ENCODE data around the gene PDS5A. TPM values are rescaled to one million over a fixed set of nuclear protein-coding genes. Genes with fewer than 3 reads are reported as not detected.
A peak's percentile ranks its signal among the peaks of the same experiment; 100 is the strongest.

PDS5A gene
- total and polyA plus RNA-seq, 4 donors, result 21.2 to 121 (median 42.3) TPM

DNA sequence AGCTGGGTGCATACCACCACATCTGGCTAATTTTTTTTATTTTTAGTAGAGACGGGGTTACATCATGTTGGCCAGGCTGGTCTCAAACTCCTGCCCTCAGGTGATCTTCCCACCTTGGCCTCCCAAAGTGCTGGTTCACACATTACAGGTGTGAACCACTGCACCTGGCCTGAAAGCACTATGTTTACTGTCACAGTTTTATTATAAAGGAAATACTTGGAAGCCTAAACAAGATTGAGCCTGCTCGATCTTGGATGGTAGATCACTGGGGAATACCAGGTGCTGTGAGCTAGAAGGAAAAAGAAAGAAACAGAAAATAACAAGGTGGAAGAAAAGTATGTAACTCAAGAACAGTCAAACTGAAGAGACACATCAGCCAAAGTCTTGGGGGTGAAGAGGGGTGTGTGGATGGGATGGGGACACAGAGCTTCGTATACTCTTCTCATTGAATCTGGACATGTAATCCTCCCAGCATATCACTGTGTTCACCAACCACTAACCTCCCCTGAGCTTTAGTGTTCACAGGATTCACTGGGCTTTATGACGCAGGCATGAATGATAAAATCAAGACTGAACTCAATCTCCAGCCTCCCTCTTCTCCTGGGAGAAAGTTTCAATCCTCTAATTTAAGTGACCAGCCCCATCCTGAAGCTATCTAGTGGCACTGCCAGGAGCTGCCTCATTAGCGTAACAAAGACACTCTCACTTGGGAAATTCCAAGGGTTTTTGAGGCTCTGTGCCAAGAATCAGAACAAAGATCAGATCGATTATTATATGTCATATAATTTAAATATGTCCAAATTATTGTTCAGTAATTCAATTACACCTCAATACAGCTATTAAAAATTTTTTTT, 40.9 kb downstream of the PDS5A start:
- Histone ChIP-seq H3K4me1 (ENCODE audit: control insufficient read depth in 5 of 5, insufficient read depth in 5 of 5, low read length in 5 of 5) (peaks cover 5 to 14% (median 6%) of the 10 kb centered on the region in 5 donors), H3K9ac (ENCODE audit: insufficient read depth in 1 of 2, low read length in 2 of 2) (no peak overlapping the region), H3K9me3 (ENCODE audit: control insufficient read depth in 4 of 4, insufficient read depth in 3 of 4, low read length in 3 of 4) (no peaks in the 10 kb centered on the region), H3K27ac (ENCODE audit: low read depth in 1 of 2, low read length in 1 of 2) (no peak overlapping the region), H3K36me3 (ENCODE audit: control insufficient read depth in 4 of 4, insufficient read depth in 4 of 4, low read length in 4 of 4) (peaks cover 0 to 7% (median 2%) of the 10 kb centered on the region in 4 donors), H3K27me3 (ENCODE audit: control insufficient read depth in 3 of 3, insufficient read depth in 3 of 3, low read length in 2 of 3) (no peaks in the 10 kb centered on the region), H3K4me3 (no peak overlapping the region)
- no peak for TF ChIP-seq CTCF (IDR thresholded peaks at IDR 0.05; ENCODE audit: control extremely low read depth, extremely low read depth)
- 82 to 88% methylated on average over 6 of the region's 6 CpGs for WGBS, 2 donors
- DNase-seq (no peak), ATAC-seq (ENCODE audit: insufficient read depth, low FRiP score) (no peak)

DNA sequence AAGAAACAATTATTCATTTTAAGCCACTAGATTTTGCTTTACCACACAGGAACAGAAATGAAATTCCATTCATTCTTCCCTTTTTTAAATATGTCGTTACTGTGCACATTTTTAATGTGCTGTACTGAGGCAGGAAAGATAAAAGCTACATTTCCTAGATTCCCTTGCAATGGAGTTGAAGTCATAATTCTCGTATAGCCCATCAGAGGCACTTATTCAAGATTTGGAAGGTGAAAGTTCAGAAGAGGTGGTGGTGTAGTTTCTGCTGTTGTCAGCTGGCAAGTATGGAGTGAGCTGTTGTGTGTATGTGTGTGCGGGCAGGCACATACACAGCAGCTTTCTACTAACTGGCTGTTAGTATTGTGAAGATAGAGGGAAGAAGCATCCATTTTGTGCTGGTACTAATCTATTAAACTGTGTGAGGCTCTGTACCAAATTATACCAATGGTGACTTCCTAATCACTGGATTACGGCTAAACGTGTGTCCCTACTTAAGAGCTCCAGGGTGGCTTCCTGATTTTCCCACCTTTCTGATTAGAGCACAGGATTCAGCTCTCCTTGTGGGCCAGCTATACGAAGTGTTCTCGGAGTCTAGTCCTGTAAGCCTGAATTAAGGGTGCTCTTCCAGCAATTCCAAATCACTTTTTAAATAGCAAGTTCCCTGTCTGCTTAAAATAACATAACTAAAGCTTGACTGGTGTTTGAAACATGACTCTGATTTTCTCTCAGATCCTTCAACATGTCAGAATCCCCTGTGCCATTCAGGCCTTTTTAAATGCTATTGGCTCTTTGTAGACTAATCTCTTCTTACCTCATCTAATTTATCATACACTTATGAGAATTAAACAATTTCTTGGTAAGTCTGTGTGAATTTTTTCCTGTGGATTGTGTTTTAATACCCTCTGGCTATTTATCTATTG, 43.8 kb downstream of the PDS5A start:
- ATAC-seq (ENCODE audit: insufficient read depth, low FRiP score) (no peak), DNase-seq (peak; percentile 37 to 76 (median 54))
- H3K9me3 ChIP-seq (ENCODE audit: control insufficient read depth in 4 of 4, insufficient read depth in 3 of 4, low read length in 3 of 4), result no peaks in the 10 kb centered on the region
- no peak overlapping the region for H3K4me3 ChIP-seq
- peaks cover 5 to 14% (median 7%) of the 10 kb centered on the region in 5 donors for H3K4me1 ChIP-seq (ENCODE audit: control insufficient read depth in 5 of 5, insufficient read depth in 5 of 5, low read length in 5 of 5)
- no peaks in the 10 kb centered on the region for H3K27me3 ChIP-seq (ENCODE audit: control insufficient read depth in 3 of 3, insufficient read depth in 3 of 3, low read length in 2 of 3)
- WGBS, 2 donors, result 45 to 53% methylated on average over 7 of the region's 7 CpGs
- H3K36me3 ChIP-seq (ENCODE audit: control insufficient read depth in 4 of 4, insufficient read depth in 4 of 4, low read length in 4 of 4), result peaks cover 0 to 7% (median 2%) of the 10 kb centered on the region in 4 donors
- peak overlapping the region in 1 of 2 donors; percentile 70 for H3K27ac ChIP-seq (ENCODE audit: low read depth in 1 of 2, low read length in 1 of 2)
- TF ChIP-seq CTCF (IDR thresholded peaks at IDR 0.05; ENCODE audit: control extremely low read depth, extremely low read depth), result no peak
- peak overlapping the region in 1 of 2 donors; percentile 61 for H3K9ac ChIP-seq (ENCODE audit: insufficient read depth in 1 of 2, low read length in 2 of 2)

GRCh38 chr4:39932776-39933402, 44.8 kb downstream of the PDS5A start:
- Histone ChIP-seq H3K9ac (ENCODE audit: insufficient read depth in 1 of 2, low read length in 2 of 2) (no peak overlapping the region), H3K27me3 (ENCODE audit: control insufficient read depth in 3 of 3, insufficient read depth in 3 of 3, low read length in 2 of 3) (no peaks in the 10 kb centered on the region), H3K36me3 (ENCODE audit: control insufficient read depth in 4 of 4, insufficient read depth in 4 of 4, low read length in 4 of 4) (peaks cover 0 to 7% (median 3%) of the 10 kb centered on the region in 4 donors), H3K9me3 (ENCODE audit: control insufficient read depth in 4 of 4, insufficient read depth in 3 of 4, low read length in 3 of 4) (no peaks in the 10 kb centered on the region), H3K4me1 (ENCODE audit: control insufficient read depth in 5 of 5, insufficient read depth in 5 of 5, low read length in 5 of 5) (peaks cover 5 to 14% (median 7%) of the 10 kb centered on the region in 5 donors), H3K27ac (ENCODE audit: low read depth in 1 of 2, low read length in 1 of 2) (peak overlapping the region in 1 of 2 donors; percentile 65), H3K4me3 (no peak overlapping the region)
- ATAC-seq (ENCODE audit: insufficient read depth, low FRiP score) (no peak), DNase-seq (no peak)
- 78 to 89% methylated on average over 8 of the region's 8 CpGs for WGBS, 2 donors
- TF ChIP-seq CTCF (IDR thresholded peaks at IDR 0.05; ENCODE audit: control extremely low read depth, extremely low read depth), result no peak
